GM21529 (cell line): Measurements from ENCODE around the gene CAMKMT.
"Not testable (repeated sequence)": the region's sequence is repeated elsewhere in the genome, so short reads cannot be mapped to it uniquely, and the experiment has no call there.

Experiments
- ATAC-seq: cut with Tn5 transposase; IDR thresholded peaks from one replicate; pipeline ENCODE4 v1.9.1; 2021; ENCODE audit not compliant: unreplicated experiment

Gene CAMKMT

DNA sequence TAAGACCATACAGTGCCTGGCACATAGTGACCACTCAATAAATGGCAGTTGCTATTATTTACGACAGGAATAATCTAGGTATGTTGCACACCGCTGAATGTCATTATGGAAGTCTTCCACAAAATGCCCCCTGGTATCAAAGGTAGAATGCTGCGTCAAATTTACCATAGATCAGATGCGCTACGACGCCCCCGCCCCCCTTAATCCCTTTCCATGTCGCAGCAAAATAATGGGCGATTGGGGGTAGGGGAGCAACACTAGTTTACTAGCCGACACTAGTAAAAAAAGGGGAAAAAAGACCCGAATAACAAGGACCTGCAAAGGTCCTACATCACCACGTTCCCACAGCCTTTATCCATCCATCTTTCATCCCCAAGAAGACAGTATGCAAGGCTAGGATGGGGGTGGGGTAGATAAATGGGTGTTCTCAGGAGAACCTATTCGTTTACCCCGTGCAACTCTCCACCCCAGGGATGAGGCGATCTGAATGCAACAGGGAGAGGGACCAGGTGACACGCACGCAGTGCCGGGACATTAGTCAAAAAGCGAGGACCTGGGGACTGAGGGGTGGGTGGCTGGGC, 908 bp upstream of the CAMKMT start:
- ATAC-seq, result peak; percentile 16

DNA sequence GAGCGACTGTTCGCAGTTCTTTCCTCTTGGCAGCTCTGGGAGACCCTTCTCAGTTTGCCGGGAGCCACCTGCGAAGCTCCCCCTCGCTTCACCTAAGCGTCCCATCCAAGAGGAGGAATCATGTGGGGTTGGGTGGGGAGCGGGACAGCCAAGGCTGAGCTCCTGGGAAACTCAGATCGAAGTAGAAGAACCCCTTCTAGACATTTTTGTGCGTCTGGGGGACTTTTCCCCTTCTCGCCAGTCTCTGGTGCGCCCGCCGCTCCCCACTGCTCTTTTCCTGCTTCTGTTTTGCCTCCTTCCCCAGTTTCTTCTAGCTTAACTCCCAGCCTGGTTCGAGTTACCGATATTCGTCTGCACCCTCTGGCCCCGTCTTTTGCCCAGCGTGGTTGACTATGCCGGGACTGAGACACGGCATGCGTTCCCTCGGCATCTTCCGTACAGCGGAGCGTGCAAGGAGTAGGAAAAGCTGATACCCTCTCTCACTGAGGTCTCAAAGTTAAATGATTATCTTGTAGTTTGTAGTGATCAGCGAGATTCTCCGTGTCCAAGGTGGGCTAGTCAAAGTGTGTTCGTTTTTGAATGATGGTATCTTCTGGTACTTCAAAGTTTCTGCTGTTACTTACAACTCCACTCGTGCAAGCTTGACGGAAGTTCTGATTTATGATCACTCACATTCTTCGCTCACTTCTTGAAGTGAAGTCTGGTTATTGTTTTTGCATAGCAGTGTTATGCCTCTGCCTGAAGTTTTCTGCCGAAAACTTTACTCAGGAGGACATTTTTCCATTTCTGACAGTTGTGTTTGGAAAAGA, 664 bp downstream of the CAMKMT start:
- peak; percentile 18 for ATAC-seq

GRCh38 chr2:44364604-44365003, 2.9 kb downstream of the CAMKMT start:
- ATAC-seq, result no peak

GRCh38 chr2:44367591-44367990, 5.8 kb downstream of the CAMKMT start:
- ATAC-seq, result no peak

GRCh38 chr2:44369392-44369791, 7.6 kb downstream of the CAMKMT start:
- no peak for ATAC-seq

DNA sequence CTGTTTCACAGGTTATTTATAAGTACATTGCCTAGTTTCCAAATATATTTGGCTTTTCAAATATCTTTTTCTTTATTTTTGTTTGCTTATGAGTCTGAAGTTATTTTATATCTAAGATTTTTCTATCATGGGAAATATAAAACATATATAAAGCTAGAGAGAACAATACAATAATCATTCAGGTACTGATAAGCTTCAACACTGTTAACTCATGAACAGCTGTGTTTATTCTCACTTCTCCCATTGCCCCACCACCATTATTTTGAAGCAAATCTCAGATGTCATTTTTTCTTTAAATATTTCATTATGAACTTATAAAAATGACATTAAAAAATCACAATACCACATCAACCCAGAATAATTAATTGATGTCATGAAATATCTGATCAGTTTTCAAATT, 9.7 kb downstream of the CAMKMT start:
- ATAC-seq, result no peak

GRCh38 chr2:44372246-44372645, 10.5 kb downstream of the CAMKMT start:
- ATAC-seq, result no peak

DNA sequence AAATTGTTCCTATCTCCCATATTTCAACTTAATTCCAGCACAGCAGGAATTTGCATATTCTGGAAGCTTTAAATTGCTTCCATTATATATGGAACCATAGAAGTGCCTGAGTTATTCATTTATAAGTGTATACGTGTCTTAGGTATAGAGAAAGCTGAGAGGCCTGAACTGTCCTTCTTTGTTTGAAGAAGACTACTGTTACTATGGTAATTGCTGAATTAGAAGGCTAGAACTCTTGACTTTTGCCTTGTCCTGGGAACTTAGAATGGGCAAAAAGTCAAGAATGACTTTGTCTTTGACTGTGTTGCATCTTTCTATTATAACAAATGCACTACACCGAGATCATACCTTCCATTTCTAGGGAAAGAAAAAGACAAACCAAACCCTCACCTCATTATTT, 15.7 kb downstream of the CAMKMT start:
- ATAC-seq, result no peak

- ATAC-seq, result not testable (repeated sequence)
These were observed 23.5 kb downstream of the CAMKMT start for GRCh38 chr2:44385226-44385625.

DNA sequence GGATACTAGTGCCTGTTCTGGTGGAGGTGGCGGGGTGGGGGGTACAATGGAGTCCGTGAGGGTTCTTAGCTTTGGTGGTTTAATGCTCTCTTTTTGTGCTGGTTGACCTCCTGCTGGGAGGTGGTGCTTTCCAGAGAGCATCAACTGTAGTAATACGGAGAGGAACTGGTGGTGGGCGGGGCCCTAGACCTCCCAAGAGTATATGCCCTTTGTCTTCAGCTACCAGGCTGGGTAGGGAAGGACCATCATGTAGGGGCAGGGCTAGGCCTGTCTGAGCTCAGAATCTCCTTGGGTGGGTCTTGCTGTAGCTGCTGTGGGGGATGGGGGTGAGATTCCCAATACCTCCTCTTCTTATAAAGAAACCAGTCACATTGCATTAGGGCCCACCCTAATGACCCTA, 27.1 kb downstream of the CAMKMT start:
- ATAC-seq, result no peak

- no peak for ATAC-seq
These were observed 28.1 kb downstream of the CAMKMT start for GRCh38 chr2:44389895-44390294.

- no peak for ATAC-seq
These were observed 30.7 kb downstream of the CAMKMT start for GRCh38 chr2:44392338-44392943.

DNA sequence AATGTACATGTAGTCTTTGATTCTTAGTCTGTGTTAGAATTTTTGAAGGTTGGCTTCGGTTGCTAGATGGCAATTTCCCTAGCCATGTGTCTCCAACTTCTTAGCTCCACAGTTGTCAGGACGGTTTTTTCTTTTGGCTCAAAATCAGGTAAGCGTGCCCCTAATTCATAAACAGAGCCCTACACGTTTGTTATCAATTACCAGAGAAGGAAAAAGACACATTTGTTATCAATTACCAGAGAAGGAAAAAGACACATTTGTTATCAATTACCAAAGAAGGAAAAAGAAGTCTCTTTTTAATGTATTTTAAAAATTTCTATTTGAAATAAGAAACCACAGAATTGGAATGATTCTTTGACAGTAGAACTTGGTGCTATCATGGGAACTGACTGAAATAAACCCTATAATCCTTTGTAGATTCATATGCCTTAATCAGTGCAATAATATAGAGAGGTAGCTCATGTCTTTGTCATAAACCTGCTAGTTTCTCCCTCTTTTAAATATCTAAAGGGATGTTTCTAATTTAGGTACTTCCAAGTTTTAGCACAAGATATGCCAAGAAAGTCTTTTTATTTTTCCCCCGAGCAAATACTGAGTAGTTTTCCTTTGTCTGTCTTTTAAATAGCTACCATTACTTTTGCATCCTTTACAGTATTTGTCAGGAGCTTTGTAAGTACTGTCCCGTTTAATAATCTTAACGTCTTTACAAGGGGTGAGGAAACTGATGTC, 35.9 kb downstream of the CAMKMT start:
- no peak for ATAC-seq

GRCh38 chr2:44398243-44398897, 36.6 kb downstream of the CAMKMT start:
- no peak for ATAC-seq

DNA sequence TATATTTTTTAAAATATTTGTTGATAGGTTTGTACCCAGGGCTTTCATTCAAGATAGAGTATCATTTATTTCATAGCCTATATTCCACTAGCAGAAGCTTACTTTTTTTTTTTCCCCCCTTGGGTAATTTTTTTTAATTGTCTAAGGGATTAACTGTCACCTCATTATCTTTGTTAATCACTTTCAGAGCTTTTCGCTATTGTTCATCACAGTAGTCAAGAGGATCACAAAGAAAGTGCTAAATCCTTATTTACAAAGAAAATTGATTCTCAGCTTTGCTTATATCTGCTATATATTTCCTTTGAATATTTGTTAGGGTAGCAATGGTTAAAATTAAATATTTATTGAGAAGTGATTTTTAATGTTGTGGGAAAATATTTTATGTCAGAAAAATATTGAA, 59.0 kb downstream of the CAMKMT start:
- no peak for ATAC-seq

GRCh38 chr2:44424211-44424610, 62.5 kb downstream of the CAMKMT start:
- ATAC-seq, result no peak

GRCh38 chr2:44429034-44429433, 67.3 kb downstream of the CAMKMT start:
- ATAC-seq, result no peak

- ATAC-seq, result no peak
These were observed 68.6 kb downstream of the CAMKMT start for GRCh38 chr2:44430342-44430741.

GRCh38 chr2:44433895-44434294, 72.1 kb downstream of the CAMKMT start:
- ATAC-seq, result no peak

DNA sequence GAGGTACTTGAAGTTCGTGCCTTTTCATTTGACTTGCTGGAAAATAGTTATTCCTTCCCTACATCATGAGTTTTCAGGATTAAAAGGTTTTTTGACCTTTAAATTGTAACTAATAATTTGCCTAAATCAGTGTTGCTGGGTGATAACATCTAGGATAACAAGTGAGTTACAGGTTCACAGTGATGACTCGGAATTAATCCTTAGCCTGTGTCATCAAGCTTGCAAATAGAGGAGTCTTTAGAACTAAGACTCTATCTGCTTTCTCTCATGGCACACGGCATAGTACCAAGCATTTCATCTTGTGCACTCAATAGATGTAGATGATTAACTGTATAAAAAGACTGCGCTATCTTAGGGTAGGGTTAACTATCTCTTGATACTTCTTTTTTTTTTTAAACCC, 79.5 kb downstream of the CAMKMT start:
- no peak for ATAC-seq

DNA sequence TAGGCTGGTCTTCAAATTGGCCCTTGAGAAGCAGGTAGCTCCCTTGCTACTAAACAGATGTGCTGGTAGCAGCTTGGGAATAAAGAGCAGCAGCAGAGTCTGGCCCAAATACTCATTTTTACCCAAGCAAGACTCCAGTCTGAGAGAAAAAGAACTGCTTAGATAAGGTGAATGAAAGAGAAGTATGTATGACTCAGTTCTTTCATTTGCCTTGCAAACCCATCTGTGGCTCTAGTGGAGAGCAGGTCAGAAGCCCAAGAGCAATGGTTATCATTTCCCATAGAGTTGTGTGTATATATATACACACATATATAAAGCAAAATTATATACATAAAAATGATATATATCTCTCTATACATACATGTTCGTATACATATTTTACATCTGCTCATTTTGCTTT, 80.3 kb downstream of the CAMKMT start:
- ATAC-seq, result no peak
